Endothelial cell of umbilical vein (primary cell): ENCODE results near the gene NAPA. TPM values are rescaled to one million over a fixed set of nuclear protein-coding genes. Genes with fewer than 3 reads are reported as not detected.
A peak's percentile ranks its signal among the peaks of the same experiment; 100 is the strongest.

Experiments used
- BruUV-seq: library from RNA; stranded (reverse); fragments of 400-500 nt; replicated peaks from 2 replicates; lab custom pipeline; 2021; lab: Mats Ljungman, UMichigan
- CTCF ChIA-PET: fragments of 300-600, 350-600 bp; sonication (Branson Sonifier 250); formaldehyde crosslinking; loops from one replicate; lab custom pipeline; 2021; ENCODE audit warnings: antibody characterized with exemption, inconsistent platforms; lab: Charles Lee
- POLR2A ChIA-PET: fragments of 300-600, 350-600 bp; sonication (Branson Sonifier 250); formaldehyde crosslinking; loops from one replicate; lab custom pipeline; 2021; ENCODE audit warnings: antibody characterized with exemption, inconsistent platforms; lab: Charles Lee
- DNase-seq: peaks from one replicate; pipeline ENCODE4 v3.0.0-alpha.2; 2011; ENCODE audit warnings: low read depth, low spot score
- FAIRE-seq: peaks from 2 replicates; lab custom pipeline; 2011; peaks lifted over from hg19 to GRCh38; lab: Jason Lieb, UNC
- H2AFZ ChIP-seq: 2 replicates; pipeline ENCODE4 v1.6.0; 2012; ENCODE audit warnings: low read depth, low read length, control low read depth, inconsistent platforms
- H3K27ac ChIP-seq: 2 replicates; pipeline ENCODE4 v1.5.1; 2011; ENCODE audit warnings: low read depth, mild to moderate bottlenecking, control low read depth, low read length, moderate library complexity; ENCODE audit not compliant: insufficient read depth
- H3K27me3 ChIP-seq, 2 experiments: 2 replicates each; pipeline versions ENCODE4 v1.6.0 to v1.6.1; 2011; ENCODE audit warnings: low read length in 2 of 2, mixed read lengths in 1 of 2; ENCODE audit not compliant: control insufficient read depth in 2 of 2, insufficient read depth in 2 of 2
- H3K36me3 ChIP-seq, 2 experiments: 2 replicates in 1 of 2; 3 replicates in 1 of 2; pipeline ENCODE4 v1.5.1; 2011; ENCODE audit warnings: low read length in 2 of 2, mild to moderate bottlenecking in 1 of 2, moderate library complexity in 1 of 2; ENCODE audit not compliant: control insufficient read depth in 2 of 2, insufficient read depth in 2 of 2; ENCODE audit errors: extremely low read depth in 1 of 2
- H3K4me1 ChIP-seq: 3 replicates; pipeline ENCODE4 v1.5.1; 2011; ENCODE audit warnings: mild to moderate bottlenecking, low read length; ENCODE audit not compliant: control insufficient read depth, insufficient read depth; ENCODE audit errors: extremely low read depth
- H3K4me2 ChIP-seq: 2 replicates; pipeline ENCODE4 v1.6.1; 2011; ENCODE audit warnings: low read length, control low read depth, mixed read lengths; ENCODE audit not compliant: insufficient read depth
- H3K4me3 ChIP-seq, 3 experiments: fragments of 200-600 bp in 1 of 3; sonication (generic), shearing (Covaris generic) in 1 of 3; replicated peaks in 1 of 3; 2 replicates each; pipeline ENCODE4 v1.5.1; 2011 to 2016; ENCODE audit warnings: control low read depth in 3 of 3, low read length in 3 of 3, mild to moderate bottlenecking in 2 of 3, inconsistent platforms in 1 of 3, low read depth in 1 of 3, moderate library complexity in 1 of 3; ENCODE audit not compliant: insufficient read depth in 1 of 3
- H3K79me2 ChIP-seq: 2 replicates; pipeline ENCODE4 v1.6.0; 2012; ENCODE audit warnings: low read length, inconsistent platforms; ENCODE audit not compliant: control insufficient read depth, insufficient read depth
- H3K9ac ChIP-seq: replicated peaks from 2 replicates; pipeline ENCODE3; 2011; ENCODE audit warnings: low read length, control low read depth; ENCODE audit not compliant: insufficient read depth; ENCODE audit errors: extremely low read depth
- H3K9me1 ChIP-seq: replicated peaks from 3 replicates; pipeline ENCODE4 v1.6.0; 2011; ENCODE audit warnings: mild to moderate bottlenecking, low read length; ENCODE audit not compliant: control insufficient read depth, insufficient read depth; ENCODE audit errors: extremely low read depth
- H3K9me3 ChIP-seq: replicated peaks from 2 replicates; pipeline ENCODE4 v1.5.1; 2012; ENCODE audit warnings: low read length, inconsistent platforms; ENCODE audit not compliant: control insufficient read depth, insufficient read depth
- H4K20me1 ChIP-seq: replicated peaks from 2 replicates; pipeline ENCODE3; 2011; ENCODE audit warnings: mild to moderate bottlenecking, low read length; ENCODE audit not compliant: control insufficient read depth, insufficient read depth; ENCODE audit errors: extremely low read depth
- EZH2 ChIP-seq: IDR thresholded peaks from 2 replicates; pipeline ENCODE4 v1.6.1; 2012; ENCODE audit warnings: borderline replicate concordance, low read depth, mild to moderate bottlenecking, moderate library complexity, low read length, inconsistent platforms; ENCODE audit not compliant: severe bottlenecking
- GATA2 ChIP-seq: IDR thresholded peaks from 2 replicates; pipeline ENCODE4 v1.7.0; 2011; ENCODE audit warnings: low read depth, mild to moderate bottlenecking, moderate library complexity, mixed read lengths, low read length; ENCODE audit not compliant: insufficient read length, insufficient read depth
- JUN ChIP-seq: IDR thresholded peaks from 2 replicates; pipeline ENCODE4 v1.6.1; 2011; ENCODE audit warnings: borderline replicate concordance, low read depth; ENCODE audit not compliant: insufficient read length, insufficient read depth
- MYC ChIP-seq: IDR thresholded peaks from one replicate; pipeline ENCODE4 v1.6.1; 2011; ENCODE audit warnings: mild to moderate bottlenecking, low read depth, low read length
- POLR2A ChIP-seq: IDR thresholded peaks from 2 replicates; pipeline ENCODE4 v1.6.1; 2012; ENCODE audit warnings: low read depth, mild to moderate bottlenecking, control low read depth, low read length
- POLR2AphosphoS5 ChIP-seq: IDR thresholded peaks from 2 replicates; pipeline ENCODE4 v1.6.1; 2012; ENCODE audit warnings: low read depth, mild to moderate bottlenecking, control low read depth, low read length, moderate library complexity; ENCODE audit not compliant: insufficient read depth
- dilution Hi-C: fragments of 300-500 bp; cut with MboI; formaldehyde crosslinking; loops from one replicate; pipeline ENCODE4 v1.15.0; 2019; ENCODE audit warnings: low sequenced_read_pairs; ENCODE audit not compliant: extremely low pct_ligation_motif_present
- intact Hi-C: fragments of 100-400 bp; cut with micrococcal nuclease; formaldehyde crosslinking; loops from one replicate; pipeline ENCODE4 v1.10.0; 2022
- polyA plus RNA-seq, 4 experiments: library from polyadenylated mRNA; depleted of rRNA in 3 of 4; stranded (reverse) in 3 of 4; unstranded in 1 of 4; fragments of >200 nt; gene quantifications; 2 replicates each; pipeline versions ENCODE4 v1.2.1 to v1.2.3, GENCODE V29; 2011 to 2012; ENCODE audit warnings: missing spikeins in 1 of 4
- total RNA-seq: library from RNA; stranded (reverse); gene quantifications from 2 replicates; pipeline ENCODE4 v1.2.3, GENCODE V29; 2021
- TF ChIP-seq, protein P1 (sequence below), 2 donors: IDR thresholded peaks; 1 replicate in 1 of 2; 2 replicates in 1 of 2; pipeline ENCODE4 v1.5.1; 2011; ENCODE audit warnings: low read length in 2 of 2, mild to moderate bottlenecking in 2 of 2, moderate library complexity in 2 of 2, control low read depth in 1 of 2, inconsistent platforms in 1 of 2, low read depth in 1 of 2; ENCODE audit not compliant: insufficient read depth in 1 of 2; ENCODE audit errors: extremely low read depth in 1 of 2
- TF ChIP-seq, protein P2 (sequence below): IDR thresholded peaks from 2 replicates; pipeline ENCODE4 v1.6.1; 2011; ENCODE audit not compliant: insufficient read depth, insufficient read length

Gene NAPA
- total and polyA plus RNA-seq, 2 donors (not counting 3 experiments of a cell fraction or from before 2014, with no cell fraction given), result 107 to 154 TPM

DNA sequence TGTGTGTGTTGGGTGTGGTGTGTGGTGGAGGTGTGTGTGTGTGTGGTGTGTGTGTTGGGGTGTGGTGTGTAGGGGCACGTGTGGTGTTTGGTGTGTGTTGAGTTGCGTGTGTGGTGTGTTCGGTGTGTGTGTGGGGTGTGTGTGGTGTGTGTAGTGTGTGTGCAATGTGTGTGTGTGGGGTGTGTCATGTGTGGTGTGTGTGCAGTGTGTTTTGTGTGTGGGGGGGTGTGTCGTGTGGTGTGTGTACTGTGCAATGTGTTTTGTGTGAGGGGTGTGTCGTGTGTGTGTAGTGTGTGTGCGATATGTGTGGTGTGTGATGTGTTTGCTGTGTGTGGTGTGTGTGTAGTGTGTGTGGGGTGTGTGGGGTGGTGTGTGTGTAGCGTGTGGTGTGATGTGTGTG, 24.8 kb downstream of the NAPA start:
- TF ChIP-seq JUN (no peak), MYC (no peak), GATA2 (no peak), POLR2A (no peak), EZH2 (no peak), POLR2AphosphoS5 (no peak)
- TF ChIP-seq, protein P1, sequence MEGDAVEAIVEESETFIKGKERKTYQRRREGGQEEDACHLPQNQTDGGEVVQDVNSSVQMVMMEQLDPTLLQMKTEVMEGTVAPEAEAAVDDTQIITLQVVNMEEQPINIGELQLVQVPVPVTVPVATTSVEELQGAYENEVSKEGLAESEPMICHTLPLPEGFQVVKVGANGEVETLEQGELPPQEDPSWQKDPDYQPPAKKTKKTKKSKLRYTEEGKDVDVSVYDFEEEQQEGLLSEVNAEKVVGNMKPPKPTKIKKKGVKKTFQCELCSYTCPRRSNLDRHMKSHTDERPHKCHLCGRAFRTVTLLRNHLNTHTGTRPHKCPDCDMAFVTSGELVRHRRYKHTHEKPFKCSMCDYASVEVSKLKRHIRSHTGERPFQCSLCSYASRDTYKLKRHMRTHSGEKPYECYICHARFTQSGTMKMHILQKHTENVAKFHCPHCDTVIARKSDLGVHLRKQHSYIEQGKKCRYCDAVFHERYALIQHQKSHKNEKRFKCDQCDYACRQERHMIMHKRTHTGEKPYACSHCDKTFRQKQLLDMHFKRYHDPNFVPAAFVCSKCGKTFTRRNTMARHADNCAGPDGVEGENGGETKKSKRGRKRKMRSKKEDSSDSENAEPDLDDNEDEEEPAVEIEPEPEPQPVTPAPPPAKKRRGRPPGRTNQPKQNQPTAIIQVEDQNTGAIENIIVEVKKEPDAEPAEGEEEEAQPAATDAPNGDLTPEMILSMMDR (IDR thresholded peaks at IDR 0.05; ENCODE audit: extremely low read depth in 1 of 2, insufficient read depth in 1 of 2, low read depth in 1 of 2, low read length in 2 of 2), result no peak
- TF ChIP-seq, protein P2, sequence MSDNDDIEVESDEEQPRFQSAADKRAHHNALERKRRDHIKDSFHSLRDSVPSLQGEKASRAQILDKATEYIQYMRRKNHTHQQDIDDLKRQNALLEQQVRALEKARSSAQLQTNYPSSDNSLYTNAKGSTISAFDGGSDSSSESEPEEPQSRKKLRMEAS, result no peak
- ChIA-PET POLR2A (no interaction called here), CTCF (no interaction called here)
- peak; percentile 4 for FAIRE-seq
- no peaks in the 10 kb centered on the region for H3K9me3 ChIP-seq
- H3K27ac ChIP-seq, result no peak overlapping the region
- no peak overlapping the region for H3K4me2 ChIP-seq
- H4K20me1 ChIP-seq, result no peaks in the 10 kb centered on the region
- H3K27me3 ChIP-seq, result no peaks in the 10 kb centered on the region
- H3K4me3 ChIP-seq, result no peak overlapping the region
- H3K9me1 ChIP-seq, result no peaks in the 10 kb centered on the region
- peaks cover 0 to 29% of the 10 kb centered on the region in 2 experiments for H3K36me3 ChIP-seq
- no peaks in the 10 kb centered on the region for H3K4me1 ChIP-seq
- dilution Hi-C loops, result no loop called here
- no peaks in the 10 kb centered on the region for H3K79me2 ChIP-seq
- intact Hi-C loops, result no loop called here
- H3K9ac ChIP-seq, result no peak overlapping the region
- no TSS peak for BruUV-seq
- no peak for DNase-seq
- H2AFZ ChIP-seq, result no peak overlapping the region
